Epithelial cell of proximal tubule (primary cell): ENCODE results near the gene MOGAT1. TPM values are rescaled to one million over a fixed set of nuclear protein-coding genes. Genes with fewer than 3 reads are reported as not detected.

Experiments used
- DNase-seq: peaks from one replicate; pipeline ENCODE4 v3.0.0-alpha.2; 2011; ENCODE audit warnings: low read depth
- H3K4me3 ChIP-seq: 2 replicates; pipeline ENCODE4 v1.5.1; 2011; ENCODE audit warnings: low read depth, mild to moderate bottlenecking, low read length
- CTCF ChIP-seq: conservative IDR thresholded peaks from 2 replicates; pipeline ENCODE4 v1.5.1; 2012; ENCODE audit warnings: low read depth, mild to moderate bottlenecking, low read length
- total RNA-seq: library from RNA; depleted of rRNA; stranded (reverse); fragments of >200 nt; gene quantifications from 2 replicates; pipeline ENCODE4 v1.2.3, GENCODE V29; 2015

MOGAT1 gene, protein sequence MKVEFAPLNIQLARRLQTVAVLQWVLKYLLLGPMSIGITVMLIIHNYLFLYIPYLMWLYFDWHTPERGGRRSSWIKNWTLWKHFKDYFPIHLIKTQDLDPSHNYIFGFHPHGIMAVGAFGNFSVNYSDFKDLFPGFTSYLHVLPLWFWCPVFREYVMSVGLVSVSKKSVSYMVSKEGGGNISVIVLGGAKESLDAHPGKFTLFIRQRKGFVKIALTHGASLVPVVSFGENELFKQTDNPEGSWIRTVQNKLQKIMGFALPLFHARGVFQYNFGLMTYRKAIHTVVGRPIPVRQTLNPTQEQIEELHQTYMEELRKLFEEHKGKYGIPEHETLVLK
- not detected in 2 replicates for total RNA-seq

DNA sequence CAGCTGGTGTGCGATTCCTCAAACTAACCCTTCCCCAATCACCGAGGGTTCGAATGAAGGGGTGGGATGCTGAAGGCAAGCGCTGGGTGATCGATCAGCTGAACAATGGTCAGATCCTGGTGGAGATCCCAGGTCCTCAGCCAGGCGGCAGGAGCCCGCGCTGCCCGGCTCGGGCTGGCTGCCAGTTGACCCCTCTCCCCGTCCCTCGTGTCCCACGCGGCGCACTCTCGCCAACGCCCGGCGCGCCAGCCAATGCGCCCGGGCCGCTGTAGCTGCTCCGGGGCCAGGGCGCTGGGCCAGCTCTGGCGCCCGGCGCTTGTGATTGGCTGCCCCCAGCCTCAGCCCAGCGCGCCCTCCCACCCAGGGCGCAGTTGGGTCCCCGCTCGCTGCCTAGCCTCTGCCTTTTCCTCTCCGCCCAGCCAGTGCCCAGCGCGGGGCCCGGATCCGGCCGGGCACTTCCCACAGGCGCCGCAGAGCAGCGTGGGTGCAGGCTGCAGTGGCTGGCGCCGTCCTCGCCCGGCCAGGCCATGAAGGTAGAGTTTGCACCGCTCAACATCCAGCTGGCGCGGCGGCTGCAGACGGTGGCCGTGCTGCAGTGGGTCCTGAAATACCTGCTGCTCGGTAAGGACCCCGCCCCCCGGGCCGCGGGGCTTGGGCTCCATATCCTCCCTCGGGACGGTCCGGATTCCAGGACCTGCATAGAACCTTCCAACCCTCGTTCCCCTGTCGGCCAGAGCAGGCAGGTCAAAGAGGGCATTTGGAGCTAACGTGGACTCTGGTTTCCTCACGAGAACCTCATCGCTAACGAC is at the start of gene MOGAT1:
Gene MOGAT1 (plus strand): TSS at position 400 of the 809 bp plus-strand sequence. CDS start 128 bp downstream, at position 528.
- TF ChIP-seq CTCF = peak; percentile 24

GRCh38 chr2:222621893-222622292 is 49.6 kb upstream of the MOGAT1 start:
- TF ChIP-seq CTCF = no peak
- H3K4me3 ChIP-seq = no peak overlapping the region
- no peak for DNase-seq

More for the DNA sequence above, at the start of gene MOGAT1:
- no peak for DNase-seq
- H3K4me3 ChIP-seq = peak within 1 kb of the TSS; percentile 62

GRCh38 chr2:222622910-222623309 is 48.5 kb upstream of the MOGAT1 start:
- TF ChIP-seq CTCF = no peak

DNA sequence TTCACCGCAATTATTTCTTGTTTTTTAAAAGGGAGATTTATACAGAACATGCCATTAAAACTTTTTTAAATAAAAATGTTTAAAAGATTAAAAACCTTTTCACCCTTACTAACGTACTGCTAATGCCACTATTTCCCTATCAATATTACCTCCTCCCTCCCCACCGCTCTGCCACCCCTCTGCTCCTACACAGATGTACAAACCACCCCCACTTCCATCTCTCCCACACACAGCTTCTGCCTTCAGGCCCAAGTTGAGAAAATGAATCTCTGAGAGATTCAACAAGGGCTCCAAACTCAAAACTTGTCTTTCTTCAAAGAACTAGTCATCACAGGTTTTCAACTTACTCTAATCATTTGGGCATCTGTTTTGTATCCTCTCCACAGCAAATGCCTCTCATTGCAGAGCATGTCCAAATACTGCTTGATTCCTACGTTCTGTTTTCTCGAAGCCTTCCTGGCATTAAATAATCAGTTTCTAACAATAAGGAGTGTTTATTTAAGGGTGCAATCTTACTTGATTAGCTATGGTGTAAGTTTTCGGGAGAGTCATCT is 47.6 kb upstream of the MOGAT1 start:
- no peak for TF ChIP-seq CTCF
- DNase-seq = no peak
- no peak overlapping the region for H3K4me3 ChIP-seq

More at GRCh38 chr2:222622910-222623309, 48.5 kb upstream of the MOGAT1 start:
- no peak overlapping the region for H3K4me3 ChIP-seq
- DNase-seq = no peak

DNA sequence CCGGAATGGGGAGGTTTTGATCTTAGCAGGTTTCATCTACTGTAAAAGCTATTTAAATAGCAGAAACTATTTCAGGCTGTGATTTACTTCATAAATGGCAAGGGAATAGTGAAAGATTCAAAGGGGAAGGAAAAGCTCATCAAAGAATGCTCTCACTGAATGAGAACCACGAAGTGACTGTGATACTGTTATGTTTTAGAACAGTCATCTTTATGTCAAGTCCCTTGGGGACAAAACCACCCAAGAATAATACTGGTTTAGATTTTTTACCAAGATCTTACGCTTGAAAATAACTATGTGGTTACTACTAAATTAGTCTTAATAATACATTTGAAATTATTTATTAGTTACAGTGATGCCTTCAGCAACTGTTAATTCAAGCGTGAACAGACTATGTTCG is 43.7 kb upstream of the MOGAT1 start:
- TF ChIP-seq CTCF = no peak
- no peak for DNase-seq
- no peak overlapping the region for H3K4me3 ChIP-seq

- no peak overlapping the region for H3K4me3 ChIP-seq
- no peak for DNase-seq
- TF ChIP-seq CTCF = no peak
Observed at GRCh38 chr2:222635295-222635694, 36.2 kb upstream of the MOGAT1 start.
